ENCODE measurements around the gene LIMCH1.

The LIMCH1 gene

DNA sequence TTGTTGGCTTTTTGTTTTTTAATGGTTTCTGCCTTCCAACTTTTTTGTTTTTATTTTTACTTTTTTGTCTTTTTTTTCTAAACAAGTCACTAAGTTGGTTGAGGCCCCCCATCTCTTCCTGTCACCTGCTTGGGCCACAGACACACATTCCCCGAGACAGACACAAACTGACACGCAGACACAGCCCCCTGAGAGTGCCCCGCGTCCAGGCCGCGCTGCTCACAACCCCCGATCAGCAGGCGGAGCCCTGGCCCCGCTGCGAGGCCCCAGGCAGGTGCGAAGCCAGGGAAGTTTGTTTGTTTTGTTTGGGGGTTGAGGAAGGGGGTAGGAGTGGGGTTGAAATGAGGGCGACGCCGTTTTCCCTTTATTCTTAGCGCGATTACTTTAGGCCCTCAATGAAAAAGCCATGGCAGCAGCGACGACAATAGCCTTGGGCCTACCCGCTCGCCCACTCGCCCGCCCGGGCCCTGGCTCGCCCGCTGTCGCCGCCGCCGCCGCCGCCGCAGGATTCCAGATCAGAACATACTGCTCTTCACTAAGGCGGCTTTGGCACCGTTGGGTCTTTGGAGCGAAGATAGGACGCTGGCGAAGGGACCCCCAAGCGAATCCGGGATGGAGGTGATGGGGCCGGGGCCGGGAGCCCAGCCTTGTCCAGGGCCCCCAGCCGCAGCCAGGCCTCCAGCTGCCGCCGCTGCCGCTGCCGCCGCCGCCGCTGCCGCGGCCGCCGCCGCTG is 207.5 kb downstream of the LIMCH1 start:
- Mint-ChIP-seq H3K4me1 (ENCODE audit: low read depth) (peaks cover 6% of the 10 kb centered on the region), H3K4me3 (no peak overlapping the region), H3K27ac (no peak overlapping the region), H3K36me3 (no peaks in the 10 kb centered on the region), H3K27me3 (peaks cover 49% of the 10 kb centered on the region), H3K9me3 (ENCODE audit: low read depth) (no peaks in the 10 kb centered on the region)

DNA sequence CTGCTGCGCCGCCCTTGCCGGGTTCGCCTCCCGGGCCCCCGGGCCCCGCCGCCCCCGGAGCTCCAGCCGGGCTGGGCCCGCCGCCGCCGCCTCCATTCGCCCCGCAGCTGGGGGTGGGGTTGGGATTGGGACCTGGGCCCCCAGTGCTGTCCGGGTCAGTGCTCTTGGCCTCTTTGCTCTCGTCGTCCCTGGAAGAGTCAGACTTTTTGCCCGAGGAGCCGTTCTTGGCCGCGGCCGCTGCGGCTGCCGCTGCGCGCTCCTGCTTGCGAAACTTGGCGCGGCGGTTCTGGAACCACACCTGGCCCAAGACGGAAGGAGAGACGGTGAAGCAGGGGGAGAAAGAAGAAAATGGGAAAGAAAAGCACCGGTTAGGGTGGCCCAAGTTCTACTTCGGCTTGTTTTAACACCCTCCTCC is 208.1 kb downstream of the LIMCH1 start:
- no peaks in the 10 kb centered on the region for H3K36me3 Mint-ChIP-seq
- H3K4me1 Mint-ChIP-seq (ENCODE audit: low read depth), result peaks cover 6% of the 10 kb centered on the region
- no peaks in the 10 kb centered on the region for H3K9me3 Mint-ChIP-seq (ENCODE audit: low read depth)
- no peak overlapping the region for H3K27ac Mint-ChIP-seq
- H3K27me3 Mint-ChIP-seq, result peaks cover 49% of the 10 kb centered on the region
- H3K4me3 Mint-ChIP-seq, result no peak overlapping the region

DNA sequence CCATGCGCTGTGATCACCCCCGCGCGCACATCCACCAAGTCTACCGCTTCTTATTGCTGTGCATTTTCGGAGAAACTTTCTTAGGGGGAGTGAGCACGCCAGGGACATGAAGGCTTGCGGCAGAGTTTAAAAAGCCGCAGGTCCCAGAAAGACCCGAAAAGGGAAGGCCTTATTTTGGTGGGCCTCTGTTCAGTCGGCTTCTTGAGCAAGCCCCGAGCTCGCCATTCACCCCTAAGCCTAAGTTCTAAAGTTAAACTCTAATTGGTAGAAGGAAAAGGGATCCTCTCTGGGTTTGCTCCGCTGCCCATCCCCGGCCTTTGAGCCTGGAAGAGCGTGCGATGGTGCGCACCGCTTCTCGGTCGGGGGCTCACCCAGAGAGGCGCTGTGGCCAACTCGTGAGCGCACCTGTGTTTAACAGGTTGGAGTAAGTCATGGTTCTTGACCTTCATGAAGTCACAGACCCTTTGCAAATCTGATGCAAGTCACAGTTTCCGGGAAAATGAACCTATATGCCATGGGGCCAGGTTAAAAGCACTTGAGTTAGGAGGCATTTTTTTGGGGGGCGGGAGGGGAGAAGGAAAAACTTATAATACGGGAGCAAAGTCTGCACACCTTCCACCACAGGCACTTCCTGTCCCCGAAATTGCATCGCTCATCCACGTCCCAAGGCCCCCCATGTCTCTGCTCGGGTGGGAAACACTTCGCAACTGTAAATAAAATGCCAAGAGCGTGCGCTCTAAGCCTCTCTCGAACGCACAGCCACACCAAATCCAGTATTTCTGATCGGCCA is 208.7 kb downstream of the LIMCH1 start:
- peaks cover 6% of the 10 kb centered on the region for H3K4me1 Mint-ChIP-seq (ENCODE audit: low read depth)
- no peaks in the 10 kb centered on the region for H3K9me3 Mint-ChIP-seq (ENCODE audit: low read depth)
- peaks cover 48% of the 10 kb centered on the region for H3K27me3 Mint-ChIP-seq
- H3K4me3 Mint-ChIP-seq, result no peak overlapping the region
- H3K27ac Mint-ChIP-seq, result no peak overlapping the region
- H3K36me3 Mint-ChIP-seq, result no peaks in the 10 kb centered on the region

DNA sequence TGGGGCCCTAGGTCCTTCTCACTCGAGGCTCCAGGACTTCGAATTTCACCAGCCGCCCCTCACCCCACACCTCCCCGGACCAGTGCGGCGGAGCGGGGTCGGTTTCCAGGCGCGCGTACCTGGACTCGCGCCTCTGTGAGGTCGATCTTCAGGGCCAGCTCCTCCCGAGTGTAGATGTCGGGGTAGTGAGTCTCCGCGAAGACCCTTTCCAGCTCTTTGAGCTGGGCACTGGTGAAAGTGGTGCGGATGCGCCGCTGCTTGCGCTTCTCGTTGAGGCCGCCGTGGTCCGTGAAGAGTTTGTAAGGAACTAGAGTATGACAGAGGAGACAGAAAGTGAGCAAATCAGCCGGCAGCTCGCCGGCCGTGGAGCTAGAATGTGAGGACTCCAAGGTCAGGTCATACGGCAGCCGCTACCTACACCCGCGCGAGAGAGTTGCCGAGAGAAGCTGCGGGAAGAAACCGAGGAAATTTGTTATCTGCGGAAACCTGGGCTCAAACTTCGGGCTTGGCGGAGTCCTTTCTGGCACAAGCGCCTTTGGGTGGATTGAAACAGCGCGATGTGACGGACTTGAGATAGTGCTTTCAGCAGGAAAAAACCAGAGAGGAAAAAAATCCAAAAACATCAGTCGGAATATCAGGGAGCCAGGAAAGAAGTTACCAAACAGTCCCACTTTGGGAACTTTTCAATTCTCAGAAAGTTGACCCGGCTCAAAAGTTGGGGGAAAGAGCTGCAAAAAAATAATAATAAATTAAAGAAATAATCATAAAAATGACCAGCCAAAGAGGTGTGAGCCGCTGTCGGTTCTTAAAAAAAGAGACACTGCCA is 209.5 kb downstream of the LIMCH1 start:
- peaks cover 6% of the 10 kb centered on the region for H3K4me1 Mint-ChIP-seq (ENCODE audit: low read depth)
- H3K36me3 Mint-ChIP-seq, result no peaks in the 10 kb centered on the region
- peaks cover 55% of the 10 kb centered on the region for H3K27me3 Mint-ChIP-seq
- no peak overlapping the region for H3K4me3 Mint-ChIP-seq
- H3K9me3 Mint-ChIP-seq (ENCODE audit: low read depth), result no peaks in the 10 kb centered on the region
- no peak overlapping the region for H3K27ac Mint-ChIP-seq

DNA sequence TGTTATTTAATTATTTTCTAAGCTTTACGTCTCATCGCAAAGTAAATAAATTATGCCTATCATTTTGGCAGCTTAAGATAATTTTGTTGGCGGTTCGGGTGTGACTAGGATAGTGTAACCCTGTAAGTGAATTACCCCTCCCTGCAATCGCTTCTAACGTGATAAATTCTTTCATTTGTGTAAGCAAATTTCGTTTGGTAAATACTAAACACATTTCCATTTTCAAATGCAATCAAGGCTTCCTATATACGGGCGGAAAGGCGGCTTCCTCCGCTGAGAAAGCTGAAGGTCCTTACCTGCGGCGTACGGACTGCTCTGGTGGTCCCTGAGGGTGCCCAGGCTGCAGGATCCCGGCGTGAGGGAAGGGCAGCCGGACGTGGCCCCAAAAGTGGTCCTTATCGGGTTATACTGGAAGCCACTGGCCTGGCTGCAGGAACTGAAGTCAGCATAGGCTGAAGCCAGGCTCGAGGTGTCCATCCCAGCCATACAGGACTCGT is 210.2 kb downstream of the LIMCH1 start:
- Mint-ChIP-seq H3K36me3 (no peaks in the 10 kb centered on the region), H3K27me3 (peaks cover 58% of the 10 kb centered on the region), H3K4me3 (no peak overlapping the region), H3K9me3 (ENCODE audit: low read depth) (no peaks in the 10 kb centered on the region), H3K27ac (no peak overlapping the region), H3K4me1 (ENCODE audit: low read depth) (peaks cover 6% of the 10 kb centered on the region)

DNA sequence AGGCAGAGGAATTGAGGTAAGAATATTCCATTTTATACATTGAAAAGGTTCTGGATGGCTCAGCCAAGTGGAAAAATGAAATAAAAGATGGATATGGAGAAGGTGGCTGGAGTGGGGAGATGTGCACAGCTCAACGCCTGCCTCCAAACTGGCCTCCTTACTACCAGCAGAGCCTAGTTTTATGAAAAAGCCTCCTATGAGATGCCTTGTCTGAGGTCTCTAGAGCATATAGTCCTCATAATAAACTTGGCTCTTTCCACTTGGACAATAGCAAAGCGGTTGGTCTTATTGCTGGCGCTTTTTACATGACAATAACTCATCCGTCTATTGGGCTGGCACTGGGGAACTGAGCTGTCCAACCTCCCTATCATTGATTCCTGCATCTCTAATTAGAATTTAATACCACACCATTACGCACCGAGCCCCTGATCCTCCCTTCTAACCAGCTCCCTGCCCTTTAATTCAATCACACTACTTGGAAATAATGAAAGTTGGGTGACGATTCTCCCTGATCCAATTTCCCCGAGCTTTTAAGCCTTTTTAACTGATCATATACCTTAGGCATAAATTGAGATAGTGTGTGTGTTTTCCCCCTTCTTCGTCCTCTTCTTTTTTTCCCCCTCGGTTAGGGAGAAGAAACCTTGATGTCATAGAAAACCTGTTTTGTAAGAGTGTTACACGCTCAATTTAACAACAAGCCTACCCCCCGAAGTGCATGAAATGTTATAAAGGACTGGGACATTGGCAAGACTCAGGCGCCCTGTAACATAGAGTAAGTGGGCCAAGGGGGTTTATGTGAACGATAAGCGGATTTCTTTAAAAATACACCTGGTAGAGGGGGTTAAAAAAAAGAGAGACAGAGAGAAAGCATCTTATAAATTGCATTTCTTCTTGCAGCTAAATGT is 210.9 kb downstream of the LIMCH1 start, which contains the start of gene PHOX2B:
TSS of gene PHOX2B (minus strand) at position 155 of the 905 bp plus-strand sequence. CDS start at position 40, 115 bp downstream.
- peaks cover 6% of the 10 kb centered on the region for H3K4me1 Mint-ChIP-seq (ENCODE audit: low read depth)
- H3K9me3 Mint-ChIP-seq (ENCODE audit: low read depth), result no peaks in the 10 kb centered on the region
- no peak within 1 kb of the TSS for H3K4me3 Mint-ChIP-seq
- H3K27ac Mint-ChIP-seq, result no peak within 1 kb of the TSS
- peaks cover 63% of the 10 kb centered on the region for H3K27me3 Mint-ChIP-seq
- no peaks in the 10 kb centered on the region for H3K36me3 Mint-ChIP-seq

DNA sequence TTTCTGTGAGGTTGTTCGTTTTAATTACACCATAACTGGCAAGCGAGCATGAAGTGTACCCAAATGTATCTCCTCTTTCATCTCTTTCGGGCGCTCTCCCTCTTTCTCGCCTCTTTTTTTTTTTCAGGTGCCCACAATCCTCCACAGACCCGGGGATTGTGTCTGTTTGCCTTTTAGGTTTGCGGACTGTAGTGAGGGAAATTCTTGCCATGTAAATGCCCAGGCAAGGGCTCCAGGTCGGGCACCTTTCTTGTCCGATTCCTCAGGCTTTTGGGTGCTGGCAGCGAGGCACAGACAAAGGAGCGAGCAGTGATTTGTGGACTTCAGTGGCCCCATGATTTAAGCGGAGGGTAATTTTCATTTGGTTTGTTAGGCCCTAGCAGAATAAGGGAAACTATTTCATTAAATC is 211.7 kb downstream of the LIMCH1 start:
- Mint-ChIP-seq H3K4me1 (ENCODE audit: low read depth) (peaks cover 5% of the 10 kb centered on the region), H3K27ac (no peak overlapping the region), H3K9me3 (ENCODE audit: low read depth) (no peaks in the 10 kb centered on the region), H3K27me3 (peaks cover 56% of the 10 kb centered on the region), H3K4me3 (no peak overlapping the region), H3K36me3 (no peaks in the 10 kb centered on the region)

Data from activated naive CD8-positive, alpha-beta T cell (primary cell).